Testis (tissue), 2 donors: ENCODE measurements around the gene SHB.

Experiments
- POLR2A ChIP-seq: fragments of 450-650 bp; IDR thresholded peaks from one replicate; pipeline ENCODE4 v1.6.1; 2017; ENCODE audit warnings: antibody characterized with exemption, mild to moderate bottlenecking, moderate library complexity
- TF ChIP-seq, protein P1 (sequence below), 3 experiments: fragments of 450-650 bp in 2 of 3; fragments of 200-600 bp in 1 of 3; sonication (generic) in 1 of 3; IDR thresholded peaks; one replicate each; pipeline ENCODE4 v1.5.1; 2016 to 2019; ENCODE audit warnings: antibody characterized with exemption in 3 of 3, mild to moderate bottlenecking in 2 of 3, moderate library complexity in 1 of 3

DNA sequence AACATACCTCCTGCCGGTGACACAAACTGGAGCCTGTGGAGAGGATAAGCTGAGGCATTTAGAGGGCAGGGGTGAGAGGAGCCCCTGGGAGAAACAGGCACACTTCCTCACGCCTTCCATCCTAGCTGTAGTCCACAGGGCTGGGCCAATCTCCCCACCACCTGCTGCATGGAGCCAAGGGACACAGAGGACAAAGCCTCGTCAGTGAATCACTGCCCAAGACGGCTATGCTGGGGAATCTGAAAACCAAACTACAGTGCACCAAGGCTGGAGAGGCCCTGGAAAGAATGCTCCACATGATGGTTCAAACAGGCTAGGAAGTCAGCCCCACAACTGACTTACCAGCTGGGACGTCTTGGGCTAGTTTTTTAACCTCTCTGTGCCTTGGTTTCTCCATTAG is 57.0 kb downstream of the SHB start:
- TF ChIP-seq, protein P1, sequence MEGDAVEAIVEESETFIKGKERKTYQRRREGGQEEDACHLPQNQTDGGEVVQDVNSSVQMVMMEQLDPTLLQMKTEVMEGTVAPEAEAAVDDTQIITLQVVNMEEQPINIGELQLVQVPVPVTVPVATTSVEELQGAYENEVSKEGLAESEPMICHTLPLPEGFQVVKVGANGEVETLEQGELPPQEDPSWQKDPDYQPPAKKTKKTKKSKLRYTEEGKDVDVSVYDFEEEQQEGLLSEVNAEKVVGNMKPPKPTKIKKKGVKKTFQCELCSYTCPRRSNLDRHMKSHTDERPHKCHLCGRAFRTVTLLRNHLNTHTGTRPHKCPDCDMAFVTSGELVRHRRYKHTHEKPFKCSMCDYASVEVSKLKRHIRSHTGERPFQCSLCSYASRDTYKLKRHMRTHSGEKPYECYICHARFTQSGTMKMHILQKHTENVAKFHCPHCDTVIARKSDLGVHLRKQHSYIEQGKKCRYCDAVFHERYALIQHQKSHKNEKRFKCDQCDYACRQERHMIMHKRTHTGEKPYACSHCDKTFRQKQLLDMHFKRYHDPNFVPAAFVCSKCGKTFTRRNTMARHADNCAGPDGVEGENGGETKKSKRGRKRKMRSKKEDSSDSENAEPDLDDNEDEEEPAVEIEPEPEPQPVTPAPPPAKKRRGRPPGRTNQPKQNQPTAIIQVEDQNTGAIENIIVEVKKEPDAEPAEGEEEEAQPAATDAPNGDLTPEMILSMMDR (IDR thresholded peaks at IDR 0.05): no peak
- TF ChIP-seq POLR2A: no peak
